Thyroid gland (tissue), 4 donors: ENCODE results near the gene AKR1B1.

Experiments used
- CTCF ChIP-seq, 6 experiments: fragments of 200-600 bp in 3 of 6; fragments of 450-650 bp in 3 of 6; sonication (generic) in 3 of 6; IDR thresholded peaks; one replicate each; pipeline ENCODE4 v1.5.1; 2016 to 2019; ENCODE audit warnings: antibody characterized with exemption in 6 of 6, mild to moderate bottlenecking in 2 of 6, inconsistent platforms in 1 of 6, moderate library complexity in 1 of 6
- POLR2A ChIP-seq, 2 donors: fragments of 450-650 bp; IDR thresholded peaks; one replicate each; pipeline ENCODE4 v1.6.1; 2017; ENCODE audit warnings: antibody characterized with exemption in 2 of 2, mild to moderate bottlenecking in 2 of 2, moderate library complexity in 1 of 2

- TF ChIP-seq POLR2A (IDR thresholded peaks at IDR 0.05) (no peak), CTCF (IDR thresholded peaks at IDR 0.05) (no peak)
Measured at GRCh38 chr7:134464496-134464895, 5.6 kb upstream of the AKR1B1 start.
